HEK293 (cell line): Measurements from ENCODE around the gene TMOD4.

Experiments used
- GFI1B ChIP-seq: fragments of 450-650 bp; formaldehyde crosslinking; IDR thresholded peaks from 2 replicates; pipeline ENCODE4 v1.5.1; 2016; ENCODE audit warnings: missing biosample characterization, missing genetic modification characterization
- GLIS1 ChIP-seq: fragments of 450-650 bp; formaldehyde crosslinking; IDR thresholded peaks from 2 replicates; pipeline ENCODE4 v1.5.1; 2016; ENCODE audit warnings: missing biosample characterization, missing genetic modification characterization
- IKZF3 ChIP-seq: fragments of 450-650 bp; IDR thresholded peaks from 2 replicates; pipeline ENCODE4 v1.5.0; 2018; ENCODE audit warnings: missing biosample characterization, mild to moderate bottlenecking, missing genetic modification characterization, moderate library complexity
- SP2 ChIP-seq: fragments of 450-650 bp; formaldehyde crosslinking; IDR thresholded peaks from 2 replicates; pipeline ENCODE4 v1.5.1; 2016; ENCODE audit warnings: missing biosample characterization, missing genetic modification characterization
- ZBTB17 ChIP-seq: fragments of 450-650 bp; formaldehyde crosslinking; IDR thresholded peaks from 2 replicates; pipeline ENCODE4 v1.5.1; 2016; ENCODE audit warnings: missing biosample characterization, missing genetic modification characterization
- ZFP37 ChIP-seq: fragments of 450-650 bp; formaldehyde crosslinking; IDR thresholded peaks from 2 replicates; pipeline ENCODE4 v1.5.1; 2016; ENCODE audit warnings: missing biosample characterization, missing genetic modification characterization
- ZNF112 ChIP-seq: fragments of 450-650 bp; formaldehyde crosslinking; IDR thresholded peaks from 2 replicates; pipeline ENCODE4 v1.5.0; 2017; ENCODE audit warnings: missing biosample characterization, missing genetic modification characterization
- ZNF146 ChIP-seq: fragments of 450-650 bp; formaldehyde crosslinking; IDR thresholded peaks from 2 replicates; pipeline ENCODE4 v1.5.1; 2016; ENCODE audit warnings: missing biosample characterization, missing genetic modification characterization
- ZNF169 ChIP-seq: fragments of 450-650 bp; formaldehyde crosslinking; IDR thresholded peaks from 2 replicates; pipeline ENCODE4 v1.5.1; 2016; ENCODE audit warnings: missing biosample characterization, missing genetic modification characterization
- ZNF2 ChIP-seq: fragments of 450-650 bp; formaldehyde crosslinking; IDR thresholded peaks from 2 replicates; pipeline ENCODE4 v1.5.1; 2016; ENCODE audit warnings: missing biosample characterization, missing genetic modification characterization
- ZNF221 ChIP-seq: fragments of 450-650 bp; formaldehyde crosslinking; IDR thresholded peaks from 2 replicates; pipeline ENCODE4 v1.5.1; 2017; ENCODE audit warnings: missing biosample characterization, missing genetic modification characterization, borderline replicate concordance
- ZNF248 ChIP-seq: fragments of 450-650 bp; formaldehyde crosslinking; IDR thresholded peaks from 2 replicates; pipeline ENCODE4 v1.5.1; 2017; ENCODE audit warnings: missing biosample characterization, missing genetic modification characterization
- ZNF350 ChIP-seq: fragments of 450-650 bp; formaldehyde crosslinking; IDR thresholded peaks from 2 replicates; pipeline ENCODE4 v1.5.0; 2017; ENCODE audit warnings: missing biosample characterization, mild to moderate bottlenecking, missing genetic modification characterization
- ZNF426 ChIP-seq: fragments of 450-650 bp; formaldehyde crosslinking; IDR thresholded peaks from 2 replicates; pipeline ENCODE4 v1.5.1; 2017; ENCODE audit warnings: missing biosample characterization, missing genetic modification characterization, mild to moderate bottlenecking, inconsistent platforms, moderate library complexity
- ZNF530 ChIP-seq: fragments of 450-650 bp; formaldehyde crosslinking; IDR thresholded peaks from 2 replicates; pipeline ENCODE4 v1.5.1; 2016; ENCODE audit warnings: low read depth, missing biosample characterization, missing genetic modification characterization
- ZNF544 ChIP-seq: fragments of 450-650 bp; formaldehyde crosslinking; IDR thresholded peaks from 2 replicates; pipeline ENCODE4 v1.5.0; 2017; ENCODE audit warnings: missing biosample characterization, missing genetic modification characterization
- ZNF549 ChIP-seq: fragments of 450-650 bp; IDR thresholded peaks from 2 replicates; pipeline ENCODE4 v1.5.1; 2018; ENCODE audit warnings: missing biosample characterization, missing genetic modification characterization, mild to moderate bottlenecking, inconsistent platforms, moderate library complexity
- ZNF623 ChIP-seq: fragments of 450-650 bp; formaldehyde crosslinking; IDR thresholded peaks from 2 replicates; pipeline ENCODE4 v1.5.1; 2016; ENCODE audit warnings: missing biosample characterization, missing genetic modification characterization
- ZNF654 ChIP-seq: fragments of 450-650 bp; formaldehyde crosslinking; IDR thresholded peaks from 2 replicates; pipeline ENCODE4 v1.5.1; 2016; ENCODE audit warnings: low read depth, missing biosample characterization, missing genetic modification characterization
- ZNF658 ChIP-seq: fragments of 450-650 bp; formaldehyde crosslinking; IDR thresholded peaks from 2 replicates; pipeline ENCODE4; 2016; ENCODE audit warnings: missing biosample characterization, missing genetic modification characterization
- ZNF701 ChIP-seq: fragments of 450-650 bp; formaldehyde crosslinking; IDR thresholded peaks from 2 replicates; pipeline ENCODE4 v1.5.1; 2016; ENCODE audit warnings: missing biosample characterization, missing genetic modification characterization
- ZNF768 ChIP-seq: fragments of 450-650 bp; formaldehyde crosslinking; IDR thresholded peaks from 2 replicates; pipeline ENCODE4 v1.5.1; 2018; ENCODE audit warnings: missing biosample characterization, mild to moderate bottlenecking, missing genetic modification characterization
- ZNF776 ChIP-seq: fragments of 450-650 bp; formaldehyde crosslinking; IDR thresholded peaks from 2 replicates; pipeline ENCODE4 v1.5.0; 2017; ENCODE audit warnings: missing biosample characterization, missing genetic modification characterization, borderline replicate concordance
- TF ChIP-seq, protein P1 (sequence below): fragments of 450-650 bp; formaldehyde crosslinking; IDR thresholded peaks from 2 replicates; pipeline ENCODE4 v1.5.1; 2016; ENCODE audit warnings: missing biosample characterization, missing genetic modification characterization
- TF ChIP-seq, protein P2 (sequence below): fragments of 450-650 bp; formaldehyde crosslinking; IDR thresholded peaks from 2 replicates; pipeline ENCODE4 v1.5.1; 2016; ENCODE audit warnings: missing biosample characterization, missing genetic modification characterization

Gene TMOD4

DNA sequence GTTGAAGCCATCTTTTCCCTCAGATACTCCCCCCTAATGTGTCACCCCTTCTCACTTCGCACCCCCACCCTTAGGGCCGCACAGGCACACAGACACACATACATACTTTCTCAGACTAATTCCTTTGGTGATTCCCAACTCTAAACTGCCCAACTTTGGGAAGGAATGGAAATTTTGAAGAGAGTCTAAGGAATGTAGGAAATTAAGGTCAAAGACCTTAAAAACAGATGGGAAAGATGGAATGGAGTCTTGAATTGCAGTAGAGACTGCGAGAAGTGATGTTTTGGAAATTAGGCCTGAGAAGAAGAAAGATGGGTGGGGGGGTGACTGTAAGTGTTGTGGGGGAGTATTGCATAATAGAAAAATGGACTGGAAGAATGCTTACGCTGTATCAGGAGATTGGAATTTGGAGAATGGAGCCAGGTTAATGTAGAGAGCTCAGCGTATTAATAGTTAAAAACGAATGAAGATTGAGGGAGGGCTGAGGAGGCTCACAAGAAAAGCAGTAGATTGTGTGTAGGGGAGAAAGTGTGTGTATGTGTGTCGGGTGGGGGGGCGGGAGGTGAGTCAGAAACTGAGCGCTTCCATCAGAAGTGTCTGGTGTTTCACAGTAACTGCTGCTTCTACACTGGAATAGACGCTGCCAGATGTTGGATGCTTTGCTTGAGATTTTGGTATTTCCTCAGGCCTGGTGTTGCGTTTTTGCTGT is 24.2 kb upstream of the TMOD4 start (continued):
- TF ChIP-seq, protein P1, sequence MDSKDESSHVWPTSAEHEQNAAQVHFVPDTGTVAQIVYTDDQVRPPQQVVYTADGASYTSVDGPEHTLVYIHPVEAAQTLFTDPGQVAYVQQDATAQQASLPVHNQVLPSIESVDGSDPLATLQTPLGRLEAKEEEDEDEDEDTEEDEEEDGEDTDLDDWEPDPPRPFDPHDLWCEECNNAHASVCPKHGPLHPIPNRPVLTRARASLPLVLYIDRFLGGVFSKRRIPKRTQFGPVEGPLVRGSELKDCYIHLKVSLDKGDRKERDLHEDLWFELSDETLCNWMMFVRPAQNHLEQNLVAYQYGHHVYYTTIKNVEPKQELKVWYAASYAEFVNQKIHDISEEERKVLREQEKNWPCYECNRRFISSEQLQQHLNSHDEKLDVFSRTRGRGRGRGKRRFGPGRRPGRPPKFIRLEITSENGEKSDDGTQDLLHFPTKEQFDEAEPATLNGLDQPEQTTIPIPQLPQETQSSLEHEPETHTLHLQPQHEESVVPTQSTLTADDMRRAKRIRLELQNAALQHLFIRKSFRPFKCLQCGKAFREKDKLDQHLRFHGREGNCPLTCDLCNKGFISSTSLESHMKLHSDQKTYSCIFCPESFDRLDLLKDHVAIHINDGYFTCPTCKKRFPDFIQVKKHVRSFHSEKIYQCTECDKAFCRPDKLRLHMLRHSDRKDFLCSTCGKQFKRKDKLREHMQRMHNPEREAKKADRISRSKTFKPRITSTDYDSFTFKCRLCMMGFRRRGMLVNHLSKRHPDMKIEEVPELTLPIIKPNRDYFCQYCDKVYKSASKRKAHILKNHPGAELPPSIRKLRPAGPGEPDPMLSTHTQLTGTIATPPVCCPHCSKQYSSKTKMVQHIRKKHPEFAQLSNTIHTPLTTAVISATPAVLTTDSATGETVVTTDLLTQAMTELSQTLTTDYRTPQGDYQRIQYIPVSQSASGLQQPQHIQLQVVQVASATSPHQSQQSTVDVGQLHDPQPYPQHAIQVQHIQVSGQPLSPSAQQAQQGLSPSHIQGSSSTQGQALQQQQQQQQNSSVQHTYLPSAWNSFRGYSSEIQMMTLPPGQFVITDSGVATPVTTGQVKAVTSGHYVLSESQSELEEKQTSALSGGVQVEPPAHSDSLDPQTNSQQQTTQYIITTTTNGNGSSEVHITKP: peak; percentile 52
- TF ChIP-seq ZFP37 (tag by site-specific recombination) (no peak), ZNF776 (tag by site-specific recombination) (no peak), ZNF146 (tag by site-specific recombination) (no peak), ZNF544 (tag by site-specific recombination) (no peak), ZNF701 (tag by site-specific recombination) (no peak), ZNF768 (tag by site-specific recombination) (no peak), ZNF426 (tag by site-specific recombination) (no peak), ZNF248 (tag by site-specific recombination) (no peak), ZNF654 (tag by site-specific recombination) (no peak), IKZF3 (no peak), ZNF549 (tag by site-specific recombination) (no peak), ZNF2 (tag by site-specific recombination) (no peak), ZNF658 (tag by site-specific recombination) (no peak), ZNF221 (tag by site-specific recombination) (no peak), SP2 (no peak), ZNF112 (tag by site-specific recombination) (no peak), GLIS1 (tag by site-specific recombination) (no peak), GFI1B (tag by site-specific recombination) (no peak), ZNF623 (no peak), ZNF350 (no peak), ZBTB17 (peak; percentile 18; the same call in 1 of the 2 replicates), ZNF169 (tag by site-specific recombination) (no peak), ZNF530 (no peak)
- TF ChIP-seq, protein P2, sequence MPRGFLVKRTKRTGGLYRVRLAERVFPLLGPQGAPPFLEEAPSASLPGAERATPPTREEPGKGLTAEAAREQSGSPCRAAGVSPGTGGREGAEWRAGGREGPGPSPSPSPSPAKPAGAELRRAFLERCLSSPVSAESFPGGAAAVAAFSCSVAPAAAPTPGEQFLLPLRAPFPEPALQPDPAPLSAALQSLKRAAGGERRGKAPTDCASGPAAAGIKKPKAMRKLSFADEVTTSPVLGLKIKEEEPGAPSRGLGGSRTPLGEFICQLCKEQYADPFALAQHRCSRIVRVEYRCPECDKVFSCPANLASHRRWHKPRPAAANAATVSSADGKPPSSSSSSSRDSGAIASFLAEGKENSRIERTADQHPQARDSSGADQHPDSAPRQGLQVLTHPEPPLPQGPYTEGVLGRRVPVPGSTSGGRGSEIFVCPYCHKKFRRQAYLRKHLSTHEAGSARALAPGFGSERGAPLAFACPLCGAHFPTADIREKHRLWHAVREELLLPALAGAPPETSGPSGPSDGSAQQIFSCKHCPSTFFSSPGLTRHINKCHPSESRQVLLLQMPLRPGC: peak; percentile 25; the same call in 1 of the 2 replicates
